AG09309 (cell line): ENCODE results near the gene KITLG.

Experiments
- DNase-seq: peaks from one replicate; pipeline ENCODE4 v3.0.0-alpha.2; 2010; ENCODE audit warnings: low read depth
- H3K4me3 ChIP-seq: 2 replicates; pipeline ENCODE4 v1.5.1; 2011; ENCODE audit warnings: mild to moderate bottlenecking, low read depth, low read length, moderate library complexity; ENCODE audit not compliant: control insufficient read depth
- CTCF ChIP-seq: IDR thresholded peaks from 2 replicates; pipeline ENCODE4 v1.5.1; 2011; ENCODE audit warnings: mild to moderate bottlenecking, low read depth, low read length, inconsistent platforms; ENCODE audit not compliant: insufficient read depth, control insufficient read depth; ENCODE audit errors: missing control alignments

The KITLG gene

GRCh38 chr12:88579161-88579517 is 1.1 kb downstream of the KITLG start:
- H3K4me3 ChIP-seq, result peak overlapping the region; percentile 90
- TF ChIP-seq CTCF, result peak; percentile 51
- no peak for DNase-seq

GRCh38 chr12:88578276-88579160 is 1.8 kb downstream of the KITLG start:
- no peak for DNase-seq
- TF ChIP-seq CTCF, result no peak
- H3K4me3 ChIP-seq, result peak overlapping the region; percentile 90

- TF ChIP-seq CTCF, result peak; percentile 8
- no peak for DNase-seq
- no peak overlapping the region for H3K4me3 ChIP-seq
Measured at GRCh38 chr12:88577537-88577936, 2.7 kb downstream of the KITLG start.

- no peak for TF ChIP-seq CTCF
- DNase-seq, result no peak
- no peak overlapping the region for H3K4me3 ChIP-seq
Measured at GRCh38 chr12:88576866-88577265, 3.4 kb downstream of the KITLG start.

- no peak for TF ChIP-seq CTCF
- no peak overlapping the region for H3K4me3 ChIP-seq
- no peak for DNase-seq
Measured at GRCh38 chr12:88575361-88575970, 4.8 kb downstream of the KITLG start.

- H3K4me3 ChIP-seq, result no peak overlapping the region
- DNase-seq, result no peak
- no peak for TF ChIP-seq CTCF
Measured at GRCh38 chr12:88574278-88574677, 6.0 kb downstream of the KITLG start.

GRCh38 chr12:88573583-88573982 is 6.7 kb downstream of the KITLG start:
- DNase-seq, result no peak
- H3K4me3 ChIP-seq, result no peak overlapping the region
- TF ChIP-seq CTCF, result no peak
